Endothelial cell (in vitro differentiated cells): Measurements from ENCODE around the gene MSH5. TPM values are rescaled to one million over a fixed set of nuclear protein-coding genes. Genes with fewer than 3 reads are reported as not detected.
A peak's percentile ranks its signal among the peaks of the same experiment; 100 is the strongest.

ENCODE experiments used
- DNase-seq: peaks from one replicate; pipeline ENCODE4 v3.0.0; 2021; ENCODE audit warnings: low spot score
- H3K27ac Mint-ChIP-seq: one replicate; pipeline ENCODE4 v1.8.0; 2021; ENCODE audit warnings: mixed read lengths, inconsistent platforms; ENCODE audit not compliant: unreplicated experiment
- H3K27me3 Mint-ChIP-seq: one replicate; pipeline ENCODE4 v1.8.0; 2021; ENCODE audit warnings: mild to moderate bottlenecking, moderate library complexity, mixed read lengths, inconsistent platforms; ENCODE audit not compliant: unreplicated experiment
- H3K36me3 Mint-ChIP-seq: one replicate; pipeline ENCODE4 v1.8.0; 2021; ENCODE audit warnings: mild to moderate bottlenecking, low read depth, mixed read lengths, inconsistent platforms; ENCODE audit not compliant: unreplicated experiment
- H3K4me1 Mint-ChIP-seq: one replicate; pipeline ENCODE4 v1.8.0; 2021; ENCODE audit warnings: mild to moderate bottlenecking, mixed read lengths, inconsistent platforms; ENCODE audit not compliant: unreplicated experiment
- H3K4me3 Mint-ChIP-seq: one replicate; pipeline ENCODE4 v1.8.0; 2021; ENCODE audit warnings: mild to moderate bottlenecking, mixed read lengths, inconsistent platforms; ENCODE audit not compliant: unreplicated experiment
- H3K9me3 Mint-ChIP-seq: one replicate; pipeline ENCODE4 v1.8.0; 2021; ENCODE audit warnings: mixed read lengths, inconsistent platforms; ENCODE audit not compliant: unreplicated experiment
- total RNA-seq: library from RNA; stranded (reverse); fragmentation: NEBNext Ultra II Directional; extraction: Animal tissue kit (Norgen Biotek cat#: 25700); gene quantifications from one replicate; pipeline ENCODE4 v1.2.1, GENCODE V29; 2021; ENCODE audit not compliant: unreplicated experiment
- TF ChIP-seq, protein P1 (sequence below): fragments of 200-600 bp; sonication (generic); IDR thresholded peaks from one replicate; pipeline ENCODE4 v1.5.0; 2021; ENCODE audit warnings: antibody characterized with exemption; ENCODE audit not compliant: unreplicated experiment

The MSH5 gene
- total RNA-seq, 1 donor from 2014 or later = 16.1 TPM

DNA sequence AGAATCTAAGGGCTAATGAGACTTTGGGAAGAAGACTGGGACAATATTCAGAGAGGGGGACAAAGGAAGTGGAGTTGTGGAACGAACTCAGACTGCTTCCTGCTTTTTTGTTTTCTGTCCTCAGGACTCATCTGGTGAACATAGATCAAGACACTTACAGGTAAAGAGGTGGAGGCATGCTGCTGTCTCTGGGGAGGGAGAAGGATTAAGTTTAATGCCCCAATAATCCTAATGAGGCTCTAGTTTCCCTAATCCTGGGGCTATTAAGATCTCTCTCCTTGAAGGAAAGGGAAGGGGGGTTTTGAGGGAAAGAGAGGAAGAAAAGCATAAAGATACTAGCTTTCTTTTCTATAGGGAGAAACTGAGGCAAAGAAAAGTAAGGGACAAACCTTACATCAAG, 4.6 kb downstream of the MSH5 start:
- Mint-ChIP-seq H3K27me3 (peaks cover 2% of the 10 kb centered on the region), H3K4me1 (peaks cover 19% of the 10 kb centered on the region), H3K36me3 (peaks cover 5% of the 10 kb centered on the region), H3K4me3 (peak overlapping the region; percentile 6), H3K9me3 (no peaks in the 10 kb centered on the region), H3K27ac (peak overlapping the region; percentile 87)
- DNase-seq = no peak
- TF ChIP-seq, protein P1, sequence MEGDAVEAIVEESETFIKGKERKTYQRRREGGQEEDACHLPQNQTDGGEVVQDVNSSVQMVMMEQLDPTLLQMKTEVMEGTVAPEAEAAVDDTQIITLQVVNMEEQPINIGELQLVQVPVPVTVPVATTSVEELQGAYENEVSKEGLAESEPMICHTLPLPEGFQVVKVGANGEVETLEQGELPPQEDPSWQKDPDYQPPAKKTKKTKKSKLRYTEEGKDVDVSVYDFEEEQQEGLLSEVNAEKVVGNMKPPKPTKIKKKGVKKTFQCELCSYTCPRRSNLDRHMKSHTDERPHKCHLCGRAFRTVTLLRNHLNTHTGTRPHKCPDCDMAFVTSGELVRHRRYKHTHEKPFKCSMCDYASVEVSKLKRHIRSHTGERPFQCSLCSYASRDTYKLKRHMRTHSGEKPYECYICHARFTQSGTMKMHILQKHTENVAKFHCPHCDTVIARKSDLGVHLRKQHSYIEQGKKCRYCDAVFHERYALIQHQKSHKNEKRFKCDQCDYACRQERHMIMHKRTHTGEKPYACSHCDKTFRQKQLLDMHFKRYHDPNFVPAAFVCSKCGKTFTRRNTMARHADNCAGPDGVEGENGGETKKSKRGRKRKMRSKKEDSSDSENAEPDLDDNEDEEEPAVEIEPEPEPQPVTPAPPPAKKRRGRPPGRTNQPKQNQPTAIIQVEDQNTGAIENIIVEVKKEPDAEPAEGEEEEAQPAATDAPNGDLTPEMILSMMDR = no peak

DNA sequence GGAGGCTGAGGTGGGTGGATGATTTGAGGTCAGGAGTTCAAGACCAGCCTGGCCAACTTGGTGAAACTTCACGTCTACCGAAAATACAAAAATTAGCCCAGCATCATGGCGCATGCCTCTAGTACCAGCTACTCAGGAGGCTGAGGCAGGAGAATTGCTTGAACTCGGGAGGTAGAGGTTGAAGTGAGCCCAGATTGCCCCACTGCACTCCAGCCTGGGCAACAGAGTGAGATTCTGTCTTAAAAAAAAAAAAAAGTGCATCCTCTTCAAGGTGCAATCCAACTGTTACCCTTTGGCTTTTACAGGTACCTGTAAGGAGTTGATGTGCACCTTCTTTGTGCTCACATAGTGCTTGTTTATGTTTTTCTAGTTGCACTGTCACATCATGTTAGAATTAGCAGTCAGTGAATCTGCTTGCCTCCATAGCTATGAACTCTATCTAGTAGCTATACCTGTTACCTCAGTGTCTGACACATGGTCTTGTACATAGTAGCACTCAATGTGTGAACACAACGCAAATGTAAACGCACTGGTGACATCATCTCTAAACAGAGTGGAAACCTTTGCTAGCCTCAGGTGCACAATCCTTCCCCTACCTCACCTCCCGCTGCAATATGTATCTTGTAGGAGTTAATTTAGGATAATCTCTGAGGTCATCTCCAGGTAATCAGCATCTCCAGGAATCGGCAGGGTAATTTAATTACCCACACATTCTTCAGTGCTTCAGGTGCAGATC, 9.7 kb downstream of the MSH5 start:
- H3K4me1 Mint-ChIP-seq = peaks cover 9% of the 10 kb centered on the region
- H3K4me3 Mint-ChIP-seq = no peak overlapping the region
- DNase-seq = no peak
- TF ChIP-seq, protein P1 = no peak
- peaks cover 2% of the 10 kb centered on the region for H3K27me3 Mint-ChIP-seq
- no peak overlapping the region for H3K27ac Mint-ChIP-seq
- no peaks in the 10 kb centered on the region for H3K9me3 Mint-ChIP-seq
- peaks cover 5% of the 10 kb centered on the region for H3K36me3 Mint-ChIP-seq

DNA sequence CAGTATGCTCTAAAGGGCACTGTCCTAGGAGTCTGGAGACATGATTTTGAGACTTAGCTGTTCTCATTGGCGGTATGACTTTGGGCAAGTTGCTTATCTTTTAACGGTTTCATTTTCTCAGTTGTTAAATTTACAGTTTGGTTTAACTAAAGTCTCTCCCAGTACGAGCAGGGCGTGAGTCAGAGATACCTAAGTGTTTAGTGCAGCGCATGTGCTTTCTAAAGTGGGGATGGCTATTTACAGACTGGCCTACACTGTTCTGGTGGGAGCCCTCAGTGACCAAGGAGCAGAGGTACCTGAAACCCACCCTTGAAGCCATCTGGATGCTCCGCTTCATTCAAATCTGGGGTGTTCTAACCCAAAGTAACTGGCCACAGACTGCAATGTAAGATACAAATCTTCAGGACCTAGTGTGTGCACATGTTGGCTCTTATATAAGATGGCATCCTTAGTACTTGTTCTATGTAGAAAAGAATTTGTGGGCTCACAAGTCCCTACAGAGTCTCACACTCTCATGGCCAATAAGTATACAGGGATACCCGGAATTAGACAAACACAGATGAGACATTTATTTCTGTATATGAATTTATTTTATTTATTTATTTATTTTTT, 10.7 kb downstream of the MSH5 start:
- no peaks in the 10 kb centered on the region for H3K9me3 Mint-ChIP-seq
- peaks cover under 1% of the 10 kb centered on the region for H3K36me3 Mint-ChIP-seq
- no peak overlapping the region for H3K27ac Mint-ChIP-seq
- TF ChIP-seq, protein P1 = no peak
- no peak overlapping the region for H3K4me3 Mint-ChIP-seq
- no peak for DNase-seq
- H3K27me3 Mint-ChIP-seq = peaks cover 2% of the 10 kb centered on the region
- no peaks in the 10 kb centered on the region for H3K4me1 Mint-ChIP-seq

DNA sequence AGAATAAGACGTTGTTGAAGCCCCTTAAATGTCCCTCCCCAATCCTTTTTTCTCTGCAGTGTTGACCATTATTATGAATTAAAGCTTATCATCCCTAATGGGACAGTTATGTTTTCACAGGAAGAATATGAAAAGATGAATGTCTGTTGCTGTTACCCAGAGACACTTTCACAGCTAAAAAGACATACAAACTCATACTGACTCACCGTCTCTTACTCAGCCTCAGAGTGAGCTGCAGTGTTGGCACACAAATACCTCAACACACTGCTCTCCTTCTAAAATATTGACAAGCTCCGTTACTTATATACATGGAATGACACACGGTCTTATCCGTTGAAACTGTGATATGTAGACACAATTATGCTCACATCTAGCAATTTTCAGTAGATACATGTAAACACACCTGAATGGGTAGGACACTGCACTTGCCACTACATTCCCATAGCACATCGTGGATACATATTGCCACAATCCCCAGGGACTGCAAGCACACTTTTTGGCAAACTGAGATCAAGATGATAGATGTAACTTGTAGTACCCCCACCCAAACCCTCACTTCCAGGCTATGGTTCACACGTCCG, 13.0 kb downstream of the MSH5 start:
- Mint-ChIP-seq H3K4me3 (no peak overlapping the region), H3K36me3 (no peaks in the 10 kb centered on the region), H3K9me3 (no peaks in the 10 kb centered on the region), H3K27me3 (no peaks in the 10 kb centered on the region), H3K4me1 (no peaks in the 10 kb centered on the region), H3K27ac (no peak overlapping the region)
- TF ChIP-seq, protein P1 = no peak
- no peak for DNase-seq

DNA sequence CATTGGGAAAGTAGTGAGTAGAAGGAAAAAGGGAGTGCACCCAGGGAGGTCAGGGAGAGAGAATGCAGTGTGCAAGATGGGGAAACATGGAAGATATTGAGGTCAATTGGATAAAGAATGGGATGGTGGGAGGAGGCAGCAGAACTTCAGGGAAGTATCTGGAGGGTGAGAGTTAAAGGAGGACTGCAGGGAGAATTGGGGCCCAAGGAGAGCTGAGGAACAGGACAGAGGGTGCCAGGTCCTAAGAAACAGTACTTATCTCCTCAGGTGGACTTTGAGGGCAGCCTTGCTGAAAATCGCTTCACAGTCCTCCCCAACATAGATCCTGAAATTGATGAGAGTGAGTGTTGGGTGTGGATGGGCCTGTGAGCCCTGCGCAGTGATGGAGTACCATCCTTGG, 18.5 kb downstream of the MSH5 start:
- Mint-ChIP-seq H3K36me3 (peaks cover 17% of the 10 kb centered on the region), H3K27ac (no peak overlapping the region), H3K9me3 (no peaks in the 10 kb centered on the region), H3K4me1 (peaks cover 5% of the 10 kb centered on the region), H3K27me3 (peaks cover 4% of the 10 kb centered on the region), H3K4me3 (no peak overlapping the region)
- no peak for DNase-seq
- TF ChIP-seq, protein P1 = no peak
